ENCODE measurements around the gene RHBDL1. TPM values are rescaled to one million over a fixed set of nuclear protein-coding genes. Genes with fewer than 3 reads are reported as not detected.

The RHBDL1 gene
- polyA plus RNA-seq, 1 donor (not counting 4 experiments of a cell fraction or from before 2014, with no cell fraction given), result 0.71 TPM

- dilution Hi-C loops (cut with MboI; ENCODE audit: extremely low pct_ligation_motif_present, low sequenced_read_pairs), result no loop called here
- Histone ChIP-seq H3K4me3 (ENCODE audit: control insufficient read depth in 2 of 3, extremely low read depth in 1 of 3, insufficient read depth in 2 of 3, low read depth in 1 of 3, low read length in 3 of 3) (no peak overlapping the region), H3K4me2 (ENCODE audit: control insufficient read depth, extremely low read depth, insufficient read depth, low read depth, low read length) (no peak overlapping the region), H3K27ac (ENCODE audit: control insufficient read depth, insufficient read depth, low read length) (no peak overlapping the region), H4K20me1 (ENCODE audit: control insufficient read depth, extremely low read depth, insufficient read depth, low read length) (no peaks in the 10 kb centered on the region), H3K27me3 (ENCODE audit: control insufficient read depth, extremely low read depth, insufficient read depth, low read length) (no peaks in the 10 kb centered on the region), H3K9ac (ENCODE audit: control insufficient read depth, extremely low read depth, insufficient read depth, low read length) (no peak overlapping the region), H3K9me3 (ENCODE audit: control insufficient read depth, low read depth, low read length) (no peaks in the 10 kb centered on the region), H3K36me3 (ENCODE audit: control insufficient read depth in 2 of 2, extremely low read depth in 1 of 2, insufficient read depth in 2 of 2, low read length in 2 of 2) (peaks cover 2 to 10% of the 10 kb centered on the region in 2 experiments), H3K4me1 (ENCODE audit: control insufficient read depth, extremely low read depth, insufficient read depth, low read length) (peaks cover 8% of the 10 kb centered on the region), H3K9me1 (ENCODE audit: control insufficient read depth, extremely low read depth, insufficient read depth, low read length) (no peaks in the 10 kb centered on the region), H3K79me2 (ENCODE audit: control insufficient read depth, insufficient read depth, low read length) (peaks cover 8% of the 10 kb centered on the region), H2AFZ (ENCODE audit: control insufficient read depth, low read length) (no peak overlapping the region)
- FAIRE-seq, result no peak
- no peak for TF ChIP-seq CTCF (optimal IDR thresholded peaks at IDR 0.05 in 1 of 3, IDR thresholded peaks at IDR 0.05 in 1 of 3, conservative IDR thresholded peaks at IDR 0.05 in 1 of 3; ENCODE audit: extremely low read depth in 1 of 3, insufficient read depth in 2 of 3, low read length in 3 of 3)
- no peak for TF ChIP-seq EZH2 (IDR thresholded peaks at IDR 0.05; ENCODE audit: low read length)
- no peak for DNase-seq (ENCODE audit: low read depth, low spot score)
Measured at GRCh38 chr16:632486-633335, 42.8 kb upstream of the RHBDL1 start.

GRCh38 chr16:633336-634050 is 42.0 kb upstream of the RHBDL1 start:
- H3K9me1 ChIP-seq (ENCODE audit: control insufficient read depth, extremely low read depth, insufficient read depth, low read length), result no peaks in the 10 kb centered on the region
- dilution Hi-C loops (cut with MboI; ENCODE audit: extremely low pct_ligation_motif_present, low sequenced_read_pairs), result no loop called here
- H4K20me1 ChIP-seq (ENCODE audit: control insufficient read depth, extremely low read depth, insufficient read depth, low read length), result no peaks in the 10 kb centered on the region
- H3K4me1 ChIP-seq (ENCODE audit: control insufficient read depth, extremely low read depth, insufficient read depth, low read length), result peaks cover 8% of the 10 kb centered on the region
- H3K27me3 ChIP-seq (ENCODE audit: control insufficient read depth, extremely low read depth, insufficient read depth, low read length), result no peaks in the 10 kb centered on the region
- H2AFZ ChIP-seq (ENCODE audit: control insufficient read depth, low read length), result no peak overlapping the region
- no peak overlapping the region for H3K27ac ChIP-seq (ENCODE audit: control insufficient read depth, insufficient read depth, low read length)
- no peaks in the 10 kb centered on the region for H3K9me3 ChIP-seq (ENCODE audit: control insufficient read depth, low read depth, low read length)
- no peak overlapping the region for H3K4me3 ChIP-seq (ENCODE audit: control insufficient read depth in 2 of 3, extremely low read depth in 1 of 3, insufficient read depth in 2 of 3, low read depth in 1 of 3, low read length in 3 of 3)
- no peak overlapping the region for H3K9ac ChIP-seq (ENCODE audit: control insufficient read depth, extremely low read depth, insufficient read depth, low read length)
- FAIRE-seq (no peak), DNase-seq (ENCODE audit: low read depth, low spot score) (no peak)
- H3K36me3 ChIP-seq (ENCODE audit: control insufficient read depth in 2 of 2, extremely low read depth in 1 of 2, insufficient read depth in 2 of 2, low read length in 2 of 2), result peaks cover 2 to 10% of the 10 kb centered on the region in 2 experiments
- no peak overlapping the region for H3K4me2 ChIP-seq (ENCODE audit: control insufficient read depth, extremely low read depth, insufficient read depth, low read depth, low read length)
- TF ChIP-seq EZH2 (IDR thresholded peaks at IDR 0.05; ENCODE audit: low read length) (no peak), CTCF (optimal IDR thresholded peaks at IDR 0.05 in 1 of 3, IDR thresholded peaks at IDR 0.05 in 1 of 3, conservative IDR thresholded peaks at IDR 0.05 in 1 of 3; ENCODE audit: extremely low read depth in 1 of 3, insufficient read depth in 2 of 3, low read length in 3 of 3) (no peak)
- peaks cover 8% of the 10 kb centered on the region for H3K79me2 ChIP-seq (ENCODE audit: control insufficient read depth, insufficient read depth, low read length)
